Hepatocyte (in vitro differentiated cells): Measurements from ENCODE around the gene TAF4. TPM values are rescaled to one million over a fixed set of nuclear protein-coding genes. Genes with fewer than 3 reads are reported as not detected.

ENCODE experiments used
- DNase-seq: peaks from one replicate; pipeline ENCODE4 v3.0.0-alpha.2; 2016; ENCODE audit warnings: low spot score
- H2AFZ ChIP-seq: fragments of 200-600 bp; sonication (generic); 2 replicates; pipeline ENCODE4 v1.6.0; 2016; ENCODE audit warnings: antibody characterized with exemption, mild to moderate bottlenecking
- H3K27ac ChIP-seq: fragments of 200-600 bp; sonication (generic); 2 replicates; pipeline ENCODE4 v1.5.1; 2016; ENCODE audit warnings: mild to moderate bottlenecking
- H3K27me3 ChIP-seq: fragments of 200-600 bp; sonication (generic); 2 replicates; pipeline ENCODE4 v1.6.1; 2016
- H3K36me3 ChIP-seq: fragments of 200-600 bp; sonication (generic); replicated peaks from 2 replicates; pipeline ENCODE4 v1.5.1; 2016; ENCODE audit warnings: low read depth; ENCODE audit not compliant: insufficient read depth
- H3K4me1 ChIP-seq: fragments of 200-600 bp; sonication (generic); 2 replicates; pipeline ENCODE4 v1.5.1; 2016; ENCODE audit warnings: mild to moderate bottlenecking, moderate library complexity; ENCODE audit not compliant: insufficient read depth
- H3K4me2 ChIP-seq: fragments of 200-600 bp; sonication (generic); 2 replicates; pipeline ENCODE4 v1.6.0; 2016
- H3K4me3 ChIP-seq: fragments of 200-600 bp; sonication (generic); 2 replicates; pipeline ENCODE4 v1.5.1; 2016; ENCODE audit warnings: mild to moderate bottlenecking
- H3K79me2 ChIP-seq: fragments of 200-600 bp; sonication (generic); 2 replicates; pipeline ENCODE4 v1.6.0; 2017; ENCODE audit warnings: mild to moderate bottlenecking
- H3K9me2 ChIP-seq: fragments of 200-600 bp; sonication (generic); replicated peaks from 2 replicates; pipeline ENCODE4 v1.6.0; 2017; ENCODE audit warnings: mild to moderate bottlenecking; ENCODE audit not compliant: insufficient read depth
- H3K9me3 ChIP-seq: fragments of 200-600 bp; sonication (generic); 2 replicates; pipeline ENCODE4 v1.5.1; 2016; ENCODE audit warnings: low read depth, mild to moderate bottlenecking
- H4K20me1 ChIP-seq: fragments of 200-600 bp; sonication (generic); 2 replicates; pipeline ENCODE4 v1.6.0; 2016; ENCODE audit warnings: mild to moderate bottlenecking; ENCODE audit not compliant: insufficient read depth, poor library complexity, severe bottlenecking
- EZH2 ChIP-seq: fragments of 200-600 bp; sonication (generic); IDR thresholded peaks from 2 replicates; pipeline ENCODE4 v1.6.1; 2016; ENCODE audit warnings: antibody characterized with exemption, mild to moderate bottlenecking, borderline replicate concordance
- EZH2phosphoT487 ChIP-seq: fragments of 200-600 bp; sonication (generic); IDR thresholded peaks from one replicate; pipeline ENCODE4 v1.6.1; 2018; ENCODE audit warnings: antibody characterized with exemption, mild to moderate bottlenecking, low read depth, moderate library complexity; ENCODE audit not compliant: unreplicated experiment, severe bottlenecking
- WGBS: methylation state at CpG from one replicate; pipeline ENCODE4 v1.1.6; 2016; ENCODE audit warnings: low lambda C conversion rate; ENCODE audit errors: missing lambda C conversion rate; 5-methylcytosine and 5-hydroxymethylcytosine counted together
- polyA plus RNA-seq: library from polyadenylated mRNA; unstranded; fragments of >200 nt; fragmentation: Nextera tagmentation; extraction: Ambion mirVana; gene quantifications from 2 replicates; pipeline ENCODE4 v1.2.1, GENCODE V29; 2016
- total RNA-seq: library from RNA; depleted of rRNA; stranded (reverse); fragments of >200 nt; gene quantifications from 2 replicates; pipeline ENCODE4 v1.2.3, GENCODE V29; 2014
- TF ChIP-seq, protein P1 (sequence below): fragments of 200-600 bp; sonication (generic); IDR thresholded peaks from 2 replicates; pipeline ENCODE4 v1.5.1; 2016; ENCODE audit warnings: antibody characterized with exemption, mild to moderate bottlenecking; ENCODE audit not compliant: poor library complexity

The TAF4 gene
- total and polyA plus RNA-seq, 2 experiments from 2014 or later, result 2.9 to 6.6 TPM

DNA sequence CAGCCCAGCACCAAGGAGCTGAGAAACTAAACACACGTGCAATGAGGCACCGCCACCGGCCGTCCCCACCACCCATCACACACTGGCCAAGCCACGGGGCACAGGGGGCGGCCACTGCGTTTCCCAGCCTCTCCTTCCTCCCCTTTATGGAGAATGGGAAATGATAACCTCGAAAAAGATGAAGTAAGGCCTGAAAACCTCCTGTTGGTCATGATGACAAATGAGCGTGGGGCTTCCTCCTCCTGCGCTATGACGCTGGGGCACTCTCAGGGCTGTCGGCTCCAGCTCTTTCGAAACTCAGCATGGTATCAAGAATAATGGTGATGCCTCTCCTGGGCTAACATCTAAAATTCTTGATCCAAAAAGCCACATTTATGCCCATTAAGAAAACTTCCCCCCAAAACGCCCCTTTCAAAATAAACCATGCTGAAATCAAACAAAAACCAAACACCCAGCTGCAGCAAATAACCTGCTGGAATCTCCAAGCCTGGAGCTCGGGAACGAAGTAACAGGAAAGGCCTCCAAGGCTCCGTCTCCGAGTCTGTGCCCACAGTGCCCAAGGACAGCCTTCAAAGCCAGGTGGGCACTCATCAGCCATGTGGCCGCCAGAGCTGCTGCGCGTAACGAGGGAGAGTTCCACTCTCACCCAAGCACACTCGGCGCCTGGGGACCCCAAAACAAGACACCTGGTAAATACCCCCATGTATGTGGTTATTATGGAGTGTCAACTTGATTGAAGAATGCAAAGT, 50.0 kb downstream of the TAF4 start:
- WGBS, result 94% methylated on average over 24 of the region's 24 CpGs
- H3K27ac ChIP-seq, result no peak overlapping the region
- no peak overlapping the region for H2AFZ ChIP-seq

GRCh38 chr20:62014889-62015537, 50.7 kb downstream of the TAF4 start:
- no peaks in the 10 kb centered on the region for H3K4me1 ChIP-seq
- DNase-seq, result no peak

More for the DNA sequence above, 50.0 kb downstream of the TAF4 start:
- no peaks in the 10 kb centered on the region for H3K4me1 ChIP-seq
- peaks cover 40% of the 10 kb centered on the region for H4K20me1 ChIP-seq
- H3K27me3 ChIP-seq, result no peaks in the 10 kb centered on the region
- no peaks in the 10 kb centered on the region for H3K36me3 ChIP-seq
- H3K79me2 ChIP-seq, result peaks cover 64% of the 10 kb centered on the region
- no peak for DNase-seq
- no peaks in the 10 kb centered on the region for H3K9me2 ChIP-seq
- no peak for TF ChIP-seq EZH2phosphoT487
- TF ChIP-seq, protein P1, sequence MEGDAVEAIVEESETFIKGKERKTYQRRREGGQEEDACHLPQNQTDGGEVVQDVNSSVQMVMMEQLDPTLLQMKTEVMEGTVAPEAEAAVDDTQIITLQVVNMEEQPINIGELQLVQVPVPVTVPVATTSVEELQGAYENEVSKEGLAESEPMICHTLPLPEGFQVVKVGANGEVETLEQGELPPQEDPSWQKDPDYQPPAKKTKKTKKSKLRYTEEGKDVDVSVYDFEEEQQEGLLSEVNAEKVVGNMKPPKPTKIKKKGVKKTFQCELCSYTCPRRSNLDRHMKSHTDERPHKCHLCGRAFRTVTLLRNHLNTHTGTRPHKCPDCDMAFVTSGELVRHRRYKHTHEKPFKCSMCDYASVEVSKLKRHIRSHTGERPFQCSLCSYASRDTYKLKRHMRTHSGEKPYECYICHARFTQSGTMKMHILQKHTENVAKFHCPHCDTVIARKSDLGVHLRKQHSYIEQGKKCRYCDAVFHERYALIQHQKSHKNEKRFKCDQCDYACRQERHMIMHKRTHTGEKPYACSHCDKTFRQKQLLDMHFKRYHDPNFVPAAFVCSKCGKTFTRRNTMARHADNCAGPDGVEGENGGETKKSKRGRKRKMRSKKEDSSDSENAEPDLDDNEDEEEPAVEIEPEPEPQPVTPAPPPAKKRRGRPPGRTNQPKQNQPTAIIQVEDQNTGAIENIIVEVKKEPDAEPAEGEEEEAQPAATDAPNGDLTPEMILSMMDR, result no peak
- no peak for TF ChIP-seq EZH2
- no peak overlapping the region for H3K4me3 ChIP-seq
- H3K4me2 ChIP-seq, result no peak overlapping the region
- no peaks in the 10 kb centered on the region for H3K9me3 ChIP-seq

GRCh38 chr20:62014488-62014775, 51.2 kb downstream of the TAF4 start:
- H3K4me1 ChIP-seq, result no peaks in the 10 kb centered on the region
- 87% methylated on average over 12 of the region's 12 CpGs for WGBS
- H3K4me2 ChIP-seq, result no peak overlapping the region
- DNase-seq, result no peak
- no peak overlapping the region for H2AFZ ChIP-seq
- H3K4me3 ChIP-seq, result no peak overlapping the region
- TF ChIP-seq EZH2phosphoT487 (no peak), EZH2 (no peak)
- TF ChIP-seq, protein P1, result no peak
- no peaks in the 10 kb centered on the region for H3K27me3 ChIP-seq
- H3K79me2 ChIP-seq, result peaks cover 53% of the 10 kb centered on the region
- no peaks in the 10 kb centered on the region for H3K9me2 ChIP-seq
- H4K20me1 ChIP-seq, result peaks cover 27% of the 10 kb centered on the region
- H3K27ac ChIP-seq, result no peak overlapping the region
- no peaks in the 10 kb centered on the region for H3K9me3 ChIP-seq
- no peaks in the 10 kb centered on the region for H3K36me3 ChIP-seq

More at GRCh38 chr20:62014889-62015537, 50.7 kb downstream of the TAF4 start:
- Histone ChIP-seq H3K36me3 (no peaks in the 10 kb centered on the region), H3K27me3 (no peaks in the 10 kb centered on the region), H3K4me3 (no peak overlapping the region), H3K9me2 (no peaks in the 10 kb centered on the region), H3K79me2 (peaks cover 57% of the 10 kb centered on the region), H3K9me3 (no peaks in the 10 kb centered on the region), H4K20me1 (peaks cover 33% of the 10 kb centered on the region), H3K4me2 (no peak overlapping the region), H3K27ac (no peak overlapping the region), H2AFZ (no peak overlapping the region)
- TF ChIP-seq EZH2, result no peak
- no peak for TF ChIP-seq EZH2phosphoT487
- TF ChIP-seq, protein P1, result no peak
- WGBS, result 90% methylated on average over 14 of the region's 14 CpGs
